PFSK-1 (cell line): ENCODE data around the gene CALHM4.

ENCODE experiments used
- FOXP2 ChIP-seq: optimal IDR thresholded peaks from 2 replicates; pipeline ENCODE3; 2011; ENCODE audit warnings: borderline replicate concordance, control low read depth, inconsistent platforms; ENCODE audit not compliant: insufficient read depth; ENCODE audit errors: extremely low read length, extremely low read depth
- POLR2AphosphoS5 ChIP-seq: IDR thresholded peaks from 2 replicates; pipeline ENCODE4 v1.6.1; 2012; ENCODE audit warnings: low read depth, mild to moderate bottlenecking, control low read depth, low read length, moderate library complexity
- REST ChIP-seq, 2 experiments: IDR thresholded peaks; 2 replicates each; pipeline versions ENCODE4 v1.6.1 to v1.8.0; 2011 to 2012; ENCODE audit warnings: low read depth in 2 of 2, low read length in 2 of 2, control low read depth in 1 of 2, inconsistent platforms in 1 of 2, mild to moderate bottlenecking in 1 of 2, moderate library complexity in 1 of 2; ENCODE audit not compliant: insufficient read depth in 1 of 2
- SIN3A ChIP-seq: IDR thresholded peaks from 2 replicates; pipeline ENCODE4 v1.6.1; 2012; ENCODE audit warnings: mild to moderate bottlenecking, low read length, moderate library complexity, borderline replicate concordance; ENCODE audit not compliant: insufficient read depth
- TAF1 ChIP-seq: IDR thresholded peaks from 2 replicates; pipeline ENCODE4 v1.6.1; 2012; ENCODE audit warnings: low read length, control low read depth, borderline replicate concordance; ENCODE audit not compliant: insufficient read depth

The CALHM4 gene

GRCh38 chr6:116522896-116523295 lies 30.7 kb upstream of the CALHM4 start:
- TF ChIP-seq FOXP2 (no peak), POLR2AphosphoS5 (no peak), REST (IDR thresholded peaks at IDR 0.05; ENCODE audit: insufficient read depth in 1 of 2, low read depth in 2 of 2, low read length in 2 of 2) (no peak), TAF1 (no peak), SIN3A (no peak)

- TF ChIP-seq FOXP2: no peak
- no peak for TF ChIP-seq POLR2AphosphoS5
- TF ChIP-seq REST (IDR thresholded peaks at IDR 0.05; ENCODE audit: insufficient read depth in 1 of 2, low read depth in 2 of 2, low read length in 2 of 2): no peak
Observed at GRCh38 chr6:116524236-116524635, 29.3 kb upstream of the CALHM4 start.

GRCh38 chr6:116528133-116528532 lies 25.4 kb upstream of the CALHM4 start:
- no peak for TF ChIP-seq SIN3A
- TF ChIP-seq POLR2AphosphoS5: no peak
- no peak for TF ChIP-seq FOXP2
- TF ChIP-seq REST (IDR thresholded peaks at IDR 0.05; ENCODE audit: insufficient read depth in 1 of 2, low read depth in 2 of 2, low read length in 2 of 2): no peak
- no peak for TF ChIP-seq TAF1

- TF ChIP-seq POLR2AphosphoS5 (no peak), SIN3A (no peak), TAF1 (no peak), FOXP2 (no peak), REST (IDR thresholded peaks at IDR 0.05; ENCODE audit: insufficient read depth in 1 of 2, low read depth in 2 of 2, low read length in 2 of 2) (no peak)
Observed at GRCh38 chr6:116528780-116529179, 24.8 kb upstream of the CALHM4 start.

- TF ChIP-seq FOXP2: no peak
- TF ChIP-seq SIN3A: no peak
- no peak for TF ChIP-seq TAF1
- TF ChIP-seq POLR2AphosphoS5: no peak
Observed at GRCh38 chr6:116529466-116530290, 23.9 kb upstream of the CALHM4 start.
